Stomach (tissue), 9 donors: Measurements from ENCODE around the gene TMX2. TPM values are rescaled to one million over a fixed set of nuclear protein-coding genes. Genes with fewer than 3 reads are reported as not detected.

Experiments
- DNase-seq, 2 donors: peaks; one replicate each; pipeline versions ENCODE4 v3.0.0 to v3.0.0-alpha.2; 2013 to 2019
- H3K27ac ChIP-seq, 5 donors: fragments of 200-600 bp in 4 of 5; sonication (generic) in 4 of 5; one replicate each; pipeline ENCODE4 v1.5.1; 2013 to 2019; ENCODE audit warnings: mild to moderate bottlenecking in 1 of 5, moderate library complexity in 1 of 5
- H3K27me3 ChIP-seq, 3 donors: fragments of 200-600 bp; sonication (generic); one replicate each; pipeline ENCODE4 v1.5.1; 2017 to 2019; ENCODE audit warnings: mixed run types in 1 of 3
- H3K36me3 ChIP-seq, 4 donors: fragments of 200-600 bp; sonication (generic); 1 replicate in 3 of 4; 2 replicates in 1 of 4; pipeline ENCODE4 v1.5.1; 2016 to 2019
- H3K4me1 ChIP-seq, 4 donors: fragments of 200-600 bp; sonication (generic); one replicate each; pipeline ENCODE4 v1.5.1; 2016 to 2019
- H3K4me3 ChIP-seq, 4 donors: fragments of 200-600 bp; sonication (generic) in 3 of 4; one replicate each; pipeline ENCODE4 v1.5.1; 2016 to 2019; ENCODE audit warnings: mild to moderate bottlenecking in 1 of 4
- H3K9me3 ChIP-seq, 4 donors: fragments of 200-600 bp; sonication (generic); one replicate each; pipeline ENCODE4 v1.5.1; 2016 to 2019
- EP300 ChIP-seq: sonication (generic); formaldehyde crosslinking; IDR thresholded peaks from one replicate; pipeline ENCODE4 v1.6.1; 2017; ENCODE audit warnings: antibody characterized with exemption
- POLR2A ChIP-seq, 4 donors: fragments of 450-650 bp; IDR thresholded peaks; one replicate each; pipeline ENCODE4 v1.6.1; 2016; ENCODE audit warnings: antibody characterized with exemption in 4 of 4, control low read depth in 2 of 4, mild to moderate bottlenecking in 1 of 4, moderate library complexity in 1 of 4
- POLR2AphosphoS5 ChIP-seq, 3 donors: sonication (generic); formaldehyde crosslinking; IDR thresholded peaks; one replicate each; pipeline ENCODE4 v1.6.1; 2016; ENCODE audit warnings: antibody characterized with exemption in 3 of 3
- WGBS, 5 donors: extraction: QIAGEN DNeasy Blood & Tissue Kit in 3 of 5; methylation state at CpG; one replicate each; pipeline versions ENCODE4 v1.1.5 to v1.1.7; 2013 to 2018; 5-methylcytosine and 5-hydroxymethylcytosine counted together
- intact Hi-C: fragments of 100-400 bp; cut with DNase I; formaldehyde crosslinking; loops from one replicate; pipeline ENCODE4 v1.15.1; 2023; ENCODE audit warnings: low total_unique reads
- polyA plus RNA-seq, 3 donors: library from polyadenylated mRNA; stranded (reverse); fragments of 200-250 nt; gene quantifications; one replicate each; pipeline ENCODE4 v1.2.3, GENCODE V29; 2013
- total RNA-seq, 5 donors: library from RNA; depleted of rRNA; stranded (reverse); fragments of >200 nt; gene quantifications; one replicate each; pipeline versions ENCODE4 v1.1.0 to v1.2.3, GENCODE V29; 2014 to 2016
- TF ChIP-seq, protein P1 (sequence below), 7 experiments: fragments of 450-650 bp in 4 of 7; fragments of 200-600 bp in 3 of 7; sonication (generic) in 3 of 7; IDR thresholded peaks; one replicate each; pipeline ENCODE4 v1.5.1; 2016 to 2019; ENCODE audit warnings: antibody characterized with exemption in 7 of 7, control low read depth in 2 of 7, mild to moderate bottlenecking in 1 of 7
- donor health status: healthy with polysubstance abuse.
- donor health status: Bipolar disorder and iron deficiency.
- donor health status: healthy.

The TMX2 gene
- total and polyA plus RNA-seq, 8 donors: 20.1 to 72.3 (median 36.6) TPM

DNA sequence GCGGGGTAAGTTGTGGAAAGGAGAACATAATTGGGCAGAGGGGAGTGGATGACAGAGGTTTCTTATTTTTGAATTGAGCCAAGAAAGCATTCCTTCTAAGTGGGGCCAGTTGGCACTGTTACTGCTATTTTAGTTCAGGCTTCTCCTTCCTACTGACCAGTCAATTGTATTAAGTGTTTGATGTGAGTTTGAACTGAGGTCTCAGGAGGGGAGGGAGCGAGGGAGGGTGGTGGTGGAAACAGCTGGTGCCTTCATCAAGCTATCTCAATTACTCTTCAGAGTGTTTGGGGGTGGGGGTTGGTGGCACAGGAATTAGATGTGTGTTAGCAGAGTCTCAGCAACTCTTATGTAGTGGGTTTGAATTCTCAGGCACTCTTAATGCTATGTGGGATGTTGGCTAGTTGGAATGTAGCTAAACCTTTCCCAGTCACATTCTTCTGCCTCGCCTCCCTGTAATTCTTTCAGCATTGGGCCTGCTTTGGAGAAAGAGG is 63.7 kb downstream of the TMX2 start:
- DNase-seq: peak in 1 of 2 donors; percentile 60
- H3K4me3 ChIP-seq: peak overlapping the region in 1 of 4 donors; percentile 4
- H3K36me3 ChIP-seq: no peaks in the 10 kb centered on the region
- peaks cover 78 to 100% (median 92%) of the 10 kb centered on the region in 4 donors for H3K4me1 ChIP-seq
- no peaks in the 10 kb centered on the region for H3K9me3 ChIP-seq
- TF ChIP-seq, protein P1, sequence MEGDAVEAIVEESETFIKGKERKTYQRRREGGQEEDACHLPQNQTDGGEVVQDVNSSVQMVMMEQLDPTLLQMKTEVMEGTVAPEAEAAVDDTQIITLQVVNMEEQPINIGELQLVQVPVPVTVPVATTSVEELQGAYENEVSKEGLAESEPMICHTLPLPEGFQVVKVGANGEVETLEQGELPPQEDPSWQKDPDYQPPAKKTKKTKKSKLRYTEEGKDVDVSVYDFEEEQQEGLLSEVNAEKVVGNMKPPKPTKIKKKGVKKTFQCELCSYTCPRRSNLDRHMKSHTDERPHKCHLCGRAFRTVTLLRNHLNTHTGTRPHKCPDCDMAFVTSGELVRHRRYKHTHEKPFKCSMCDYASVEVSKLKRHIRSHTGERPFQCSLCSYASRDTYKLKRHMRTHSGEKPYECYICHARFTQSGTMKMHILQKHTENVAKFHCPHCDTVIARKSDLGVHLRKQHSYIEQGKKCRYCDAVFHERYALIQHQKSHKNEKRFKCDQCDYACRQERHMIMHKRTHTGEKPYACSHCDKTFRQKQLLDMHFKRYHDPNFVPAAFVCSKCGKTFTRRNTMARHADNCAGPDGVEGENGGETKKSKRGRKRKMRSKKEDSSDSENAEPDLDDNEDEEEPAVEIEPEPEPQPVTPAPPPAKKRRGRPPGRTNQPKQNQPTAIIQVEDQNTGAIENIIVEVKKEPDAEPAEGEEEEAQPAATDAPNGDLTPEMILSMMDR (IDR thresholded peaks at IDR 0.05): no peak
- no peak for TF ChIP-seq POLR2A (IDR thresholded peaks at IDR 0.05)
- no peak for TF ChIP-seq EP300
- TF ChIP-seq POLR2AphosphoS5 (IDR thresholded peaks at IDR 0.05): no peak
- peak overlapping the region; percentile 84 to 91 (median 89) for H3K27ac ChIP-seq
- 36 to 53% (median 45%) methylated on average over 3 of the region's 3 CpGs for WGBS, 5 donors
- intact Hi-C loops: no loop called here
- H3K27me3 ChIP-seq: no peaks in the 10 kb centered on the region

DNA sequence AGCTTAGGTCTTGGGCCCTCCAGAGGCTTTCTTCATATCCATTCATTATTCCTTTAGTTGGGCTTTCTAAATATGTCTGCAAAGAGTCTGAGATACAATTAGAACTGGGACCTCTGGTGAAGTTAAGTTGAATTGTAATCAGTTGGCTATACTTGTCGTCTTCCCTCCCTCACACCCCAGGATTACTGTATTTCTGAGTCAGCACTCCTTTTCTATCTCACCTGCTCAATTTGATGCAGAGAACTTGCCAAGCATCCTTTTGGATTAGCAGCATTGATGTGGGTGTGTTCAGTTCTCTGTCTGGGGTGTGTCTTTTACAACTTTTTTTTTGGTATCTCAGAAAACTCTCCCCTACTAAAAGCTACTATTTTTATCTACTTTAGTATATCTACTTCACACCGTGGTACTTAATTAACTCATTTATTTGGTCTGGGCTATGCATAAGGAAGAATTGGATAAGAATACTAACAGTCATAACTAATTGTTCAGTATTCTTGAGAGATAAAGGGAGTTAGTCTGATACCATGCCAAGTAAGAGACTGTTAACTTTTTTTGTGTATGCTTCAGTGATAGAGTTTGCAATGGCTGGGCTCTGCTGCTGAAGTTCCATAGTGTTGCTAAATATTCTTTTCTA is 64.3 kb downstream of the TMX2 start:
- H3K27ac ChIP-seq: peak overlapping the region; percentile 88 to 96 (median 90)

DNA sequence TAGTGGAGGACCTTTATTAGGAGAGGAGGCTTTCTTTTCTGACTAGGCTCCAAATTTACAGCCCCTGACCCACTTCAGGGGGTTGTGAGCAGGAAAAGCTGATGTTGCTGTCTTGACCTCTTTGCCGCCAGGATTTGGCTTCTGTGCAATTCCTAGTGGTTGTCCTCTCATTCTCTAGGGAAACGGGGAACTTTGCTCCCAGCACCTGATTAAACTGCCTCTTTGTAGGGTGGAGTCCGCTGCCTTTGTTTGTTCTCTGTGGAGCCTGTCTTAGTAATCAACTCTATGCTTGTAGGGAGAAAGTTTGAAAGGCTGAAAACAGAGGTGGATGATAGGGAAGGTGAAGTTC is 65.5 kb downstream of the TMX2 start:
- Histone ChIP-seq H3K4me1 (peaks cover 80 to 100% (median 94%) of the 10 kb centered on the region in 4 donors), H3K27ac (peak overlapping the region; percentile 88 to 96 (median 90)), H3K36me3 (no peaks in the 10 kb centered on the region), H3K4me3 (peak overlapping the region; percentile 5 to 20 (median 14)), H3K27me3 (no peaks in the 10 kb centered on the region), H3K9me3 (no peaks in the 10 kb centered on the region)
- intact Hi-C loops: no loop called here
- TF ChIP-seq, protein P1 (IDR thresholded peaks at IDR 0.05): no peak
- peak in 1 of 3 donors; percentile 28 for TF ChIP-seq POLR2AphosphoS5 (IDR thresholded peaks at IDR 0.05)
- 11 to 18% (median 16%) methylated on average over 3 of the region's 3 CpGs for WGBS, 5 donors
- peak; percentile 65 to 88 for DNase-seq

More for the DNA sequence above, 64.3 kb downstream of the TMX2 start:
- TF ChIP-seq EP300 (no peak), POLR2AphosphoS5 (IDR thresholded peaks at IDR 0.05) (no peak), POLR2A (IDR thresholded peaks at IDR 0.05) (no peak)
- TF ChIP-seq, protein P1 (IDR thresholded peaks at IDR 0.05): no peak
- intact Hi-C loops: no loop called here
- Histone ChIP-seq H3K27me3 (no peaks in the 10 kb centered on the region), H3K4me1 (peaks cover 84 to 100% (median 94%) of the 10 kb centered on the region in 4 donors), H3K36me3 (no peaks in the 10 kb centered on the region), H3K9me3 (no peaks in the 10 kb centered on the region), H3K4me3 (no peak overlapping the region)
- WGBS, 5 donors: 16 to 29% (median 21%) methylated on average over 2 of the region's 2 CpGs
- peak in 1 of 2 donors; percentile 28 for DNase-seq

DNA sequence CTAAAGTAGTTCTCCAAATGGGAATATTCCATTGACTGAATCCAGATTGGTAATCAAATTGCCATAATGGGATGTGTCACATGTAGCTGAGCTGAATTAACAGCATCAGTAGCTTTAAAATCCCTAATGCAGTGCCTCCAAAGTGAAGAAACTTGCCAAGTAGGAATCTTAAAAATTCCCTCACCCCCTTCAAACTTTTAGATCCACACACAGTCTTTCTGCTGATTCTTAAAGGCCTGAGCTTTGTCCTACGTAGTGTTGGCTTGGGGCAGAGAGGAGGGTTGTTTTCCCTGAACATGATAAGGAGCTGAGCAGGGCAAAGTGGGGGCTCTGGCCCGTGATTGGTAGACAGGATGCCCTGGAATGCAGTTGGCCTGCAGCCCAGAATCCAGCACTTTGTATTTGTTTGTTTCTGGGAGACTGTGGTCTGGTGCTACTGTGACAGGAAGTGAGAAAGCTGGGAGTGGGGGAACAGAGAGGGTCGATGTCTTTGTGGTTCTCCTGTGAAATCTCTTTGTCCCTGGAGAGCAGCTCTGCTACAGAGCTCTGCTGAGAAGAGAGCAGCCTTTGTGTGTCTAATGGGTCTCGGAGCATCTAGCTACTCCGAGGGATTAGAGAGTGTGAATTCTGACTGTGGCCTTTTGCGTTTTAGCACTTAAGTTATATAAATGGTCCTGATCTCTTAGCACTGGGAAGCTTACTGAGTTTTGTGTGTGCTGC is 66.1 kb downstream of the TMX2 start:
- TF ChIP-seq, protein P1 (IDR thresholded peaks at IDR 0.05): no peak
- TF ChIP-seq POLR2A (IDR thresholded peaks at IDR 0.05) (peak in 2 of 4 donors; percentile 19 to 35), EP300 (no peak), POLR2AphosphoS5 (IDR thresholded peaks at IDR 0.05) (peak; percentile 17 to 86 (median 68))
- peak overlapping the region; percentile 88 to 96 (median 90) for H3K27ac ChIP-seq
- no peaks in the 10 kb centered on the region for H3K36me3 ChIP-seq
- intact Hi-C loops: no loop called here
- WGBS, 5 donors: 6 to 18% (median 10%) methylated on average over 6 of the region's 6 CpGs
- DNase-seq: peak; percentile 95 to 98
- peaks cover 80 to 100% (median 97%) of the 10 kb centered on the region in 4 donors for H3K4me1 ChIP-seq
- H3K27me3 ChIP-seq: no peaks in the 10 kb centered on the region
- H3K9me3 ChIP-seq: no peaks in the 10 kb centered on the region
- H3K4me3 ChIP-seq: peak overlapping the region; percentile 5 to 20 (median 14)
